HAP-1 (cell line): Measurements from ENCODE around the gene GID4.
"Not testable (repeated sequence)": the region's sequence is repeated elsewhere in the genome, so short reads cannot be mapped to it uniquely, and the experiment has no call there.

ENCODE experiments used
- DNase-seq, 2 experiments: peaks; one replicate each; pipeline ENCODE4 v3.0.0-alpha.2; 2016 to 2020; ENCODE audit warnings: low spot score in 2 of 2
- H3K27me3 ChIP-seq: fragments of 250-450 bp; sonication (Bioruptor Pico); 2 replicates; pipeline ENCODE4 v1.5.1; 2020; ENCODE audit warnings: low read depth, mild to moderate bottlenecking, moderate library complexity
- H3K36me3 ChIP-seq: fragments of 250-450 bp; sonication (Bioruptor Pico); replicated peaks from 2 replicates; pipeline ENCODE4 v1.5.1; 2020; ENCODE audit warnings: mild to moderate bottlenecking
- H3K4me1 ChIP-seq: fragments of 250-450 bp; sonication (Bioruptor Pico); 2 replicates; pipeline ENCODE4 v1.5.1; 2020; ENCODE audit warnings: mild to moderate bottlenecking
- H3K4me3 ChIP-seq: fragments of 250-450 bp; sonication (Bioruptor Pico); 2 replicates; pipeline ENCODE4 v1.5.1; 2020; ENCODE audit warnings: mild to moderate bottlenecking, moderate library complexity
- H3K9me3 ChIP-seq: fragments of 250-450 bp; sonication (Bioruptor Pico); 2 replicates; pipeline ENCODE4 v1.5.1; 2020; ENCODE audit warnings: mild to moderate bottlenecking, moderate library complexity
- in situ Hi-C: fragments of 300-500 bp; cut with MboI; formaldehyde crosslinking; loops from 3 replicates; pipeline ENCODE4 v1.14.3; 2020; ENCODE audit warnings: low sequenced_read_pairs, inconsistent platforms, mixed read lengths

GID4 gene

DNA sequence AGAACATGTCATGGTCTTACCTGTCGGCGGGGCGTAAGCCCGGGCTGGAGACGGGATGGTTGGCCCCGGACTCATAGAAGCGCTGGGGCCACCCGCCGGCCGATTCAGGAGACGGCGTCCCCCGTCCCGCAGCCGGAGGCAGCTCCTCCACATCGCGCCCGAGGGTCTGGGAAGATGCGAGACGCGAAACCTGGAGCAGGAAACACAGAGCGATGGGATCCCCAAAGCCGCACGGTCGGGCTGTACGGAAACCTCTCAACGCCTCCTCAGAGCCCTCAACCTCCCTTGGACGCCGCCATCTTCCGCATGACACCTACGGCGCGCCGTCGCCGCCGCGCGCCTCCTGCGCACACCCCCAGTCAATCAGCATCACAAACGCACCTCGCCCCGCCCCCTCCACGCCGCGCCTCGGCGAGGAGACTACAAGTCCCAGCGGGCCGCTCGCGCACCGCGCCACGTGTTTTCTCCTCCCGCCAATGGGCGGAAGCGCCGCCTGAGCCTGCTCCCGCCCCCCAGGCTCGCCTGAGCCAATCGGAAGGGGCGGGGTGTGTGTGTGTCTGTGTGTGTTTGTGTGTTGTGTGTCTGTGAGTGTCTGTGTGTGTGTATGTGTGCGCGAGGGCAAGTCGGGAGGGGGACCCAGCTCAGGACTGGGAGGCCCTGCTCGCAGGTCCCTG lies at the start of gene GID4, which contains the start of gene ATPAF2:
TSS of gene GID4 (plus strand) at position 548 of the 674 bp plus-strand sequence. CDS start at position 605, 57 bp downstream.
TSS of gene ATPAF2 (minus strand) at position 308 of the 674 bp plus-strand sequence. CDS start at position 153, 155 bp downstream.
- H3K4me3 ChIP-seq = peak within 1 kb of the TSS; percentile 78
- H3K36me3 ChIP-seq = no peaks in the 10 kb centered on the region
- in situ Hi-C loops = loop anchor here (10.0 kb wide), 2 partner anchors 214 to 364 kb away; no protein-coding TSS in a partner anchor
- peaks cover 15% of the 10 kb centered on the region for H3K4me1 ChIP-seq
- no peaks in the 10 kb centered on the region for H3K9me3 ChIP-seq
- peak; percentile 96 to 100 for DNase-seq
- H3K27me3 ChIP-seq = no peaks in the 10 kb centered on the region

DNA sequence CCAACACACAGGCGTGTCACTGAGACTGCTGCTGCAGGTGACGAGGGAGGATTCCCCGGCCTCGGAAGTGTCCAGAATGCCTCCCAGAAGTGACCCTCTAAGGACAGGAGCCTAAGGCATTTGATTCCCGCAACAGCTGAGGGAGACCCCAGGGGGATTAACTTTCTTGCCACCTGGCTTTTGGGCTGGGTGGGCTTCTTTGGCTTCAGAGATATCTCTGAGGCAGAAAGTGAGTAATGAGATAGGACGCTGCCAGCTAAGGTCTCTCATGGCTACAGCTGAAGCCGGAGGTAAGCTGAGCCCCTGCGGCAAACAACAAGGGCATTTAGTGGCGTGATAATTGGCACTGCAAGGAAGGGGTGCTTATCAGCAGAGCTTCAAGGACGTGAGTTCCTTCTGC lies 49.6 kb upstream of the GID4 start:
- H3K4me1 ChIP-seq = no peaks in the 10 kb centered on the region
- no peaks in the 10 kb centered on the region for H3K27me3 ChIP-seq
- no peak for DNase-seq
- no peaks in the 10 kb centered on the region for H3K36me3 ChIP-seq
- H3K9me3 ChIP-seq = no peaks in the 10 kb centered on the region
- in situ Hi-C loops = no loop called here
- H3K4me3 ChIP-seq = no peak overlapping the region

DNA sequence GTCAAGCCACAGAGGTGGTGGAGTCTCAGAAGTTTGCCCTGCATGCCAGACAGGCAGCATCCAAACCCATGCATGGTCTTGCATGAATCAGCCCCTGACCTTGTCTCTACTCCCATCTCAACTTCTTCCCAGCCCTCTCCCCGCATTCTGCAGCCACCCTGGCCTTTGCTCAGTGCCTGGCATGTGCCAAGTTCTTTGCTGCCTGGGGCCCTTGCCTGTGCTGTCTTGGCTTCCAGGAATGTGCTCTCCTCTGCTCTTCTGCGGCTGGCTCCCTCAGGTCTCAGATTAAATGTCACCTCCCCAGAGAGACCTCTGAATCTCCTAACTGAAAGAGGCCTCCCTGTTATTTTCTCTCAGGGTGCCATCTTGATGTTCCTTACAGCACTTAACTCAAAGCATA lies 48.9 kb upstream of the GID4 start:
- in situ Hi-C loops = no loop called here

DNA sequence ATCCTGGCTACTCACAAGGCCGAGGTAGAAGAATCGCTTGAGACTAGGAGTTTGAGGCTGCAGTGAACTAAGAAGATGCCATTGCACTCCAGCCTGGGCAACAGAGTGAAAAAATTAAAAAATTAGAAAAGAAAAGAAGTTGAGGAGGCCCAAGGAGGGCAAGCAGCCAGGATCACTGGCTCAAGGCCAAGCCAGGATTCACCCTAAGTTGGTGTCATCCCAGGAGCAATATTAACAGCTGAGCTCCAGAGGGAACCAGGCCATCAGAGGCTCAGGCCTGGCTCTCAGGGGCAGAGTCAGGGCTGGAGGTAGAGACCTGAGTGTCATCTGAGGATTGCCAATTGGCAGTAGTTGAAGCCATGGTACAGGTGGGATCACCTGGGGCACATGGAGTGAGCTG lies 45.8 kb upstream of the GID4 start:
- no peak for DNase-seq
- Histone ChIP-seq H3K36me3 (no peaks in the 10 kb centered on the region), H3K4me1 (no peaks in the 10 kb centered on the region), H3K27me3 (no peaks in the 10 kb centered on the region), H3K9me3 (no peaks in the 10 kb centered on the region), H3K4me3 (no peak overlapping the region)
- in situ Hi-C loops = no loop called here

More for the DNA sequence above, 48.9 kb upstream of the GID4 start:
- no peak overlapping the region for H3K4me3 ChIP-seq
- H3K9me3 ChIP-seq = no peaks in the 10 kb centered on the region
- DNase-seq = no peak
- no peaks in the 10 kb centered on the region for H3K36me3 ChIP-seq
- H3K27me3 ChIP-seq = no peaks in the 10 kb centered on the region
- H3K4me1 ChIP-seq = no peaks in the 10 kb centered on the region

DNA sequence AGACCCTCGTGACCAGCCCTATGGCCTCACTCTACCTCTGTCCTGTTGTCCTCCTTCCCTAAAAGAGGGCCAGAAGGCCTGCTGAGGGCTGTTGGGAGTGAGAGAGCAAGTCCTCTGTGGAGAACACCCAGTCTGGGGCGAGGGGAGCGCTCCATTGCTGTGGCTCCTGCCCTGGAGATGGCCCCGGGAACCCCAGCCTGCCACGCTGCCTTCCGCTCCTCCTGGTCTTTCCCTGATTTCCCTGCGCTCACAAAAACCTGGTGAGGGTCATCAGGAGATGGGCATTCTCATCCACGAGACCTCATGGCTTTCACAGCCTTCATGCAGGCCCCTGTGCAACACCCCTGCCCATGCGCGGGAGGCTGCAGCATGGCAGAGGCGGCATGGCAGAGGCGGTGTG lies 45.4 kb upstream of the GID4 start:
- Histone ChIP-seq H3K4me3 (no peak overlapping the region), H3K36me3 (no peaks in the 10 kb centered on the region), H3K4me1 (no peaks in the 10 kb centered on the region), H3K27me3 (no peaks in the 10 kb centered on the region), H3K9me3 (no peaks in the 10 kb centered on the region)
- in situ Hi-C loops = no loop called here
- DNase-seq = no peak

DNA sequence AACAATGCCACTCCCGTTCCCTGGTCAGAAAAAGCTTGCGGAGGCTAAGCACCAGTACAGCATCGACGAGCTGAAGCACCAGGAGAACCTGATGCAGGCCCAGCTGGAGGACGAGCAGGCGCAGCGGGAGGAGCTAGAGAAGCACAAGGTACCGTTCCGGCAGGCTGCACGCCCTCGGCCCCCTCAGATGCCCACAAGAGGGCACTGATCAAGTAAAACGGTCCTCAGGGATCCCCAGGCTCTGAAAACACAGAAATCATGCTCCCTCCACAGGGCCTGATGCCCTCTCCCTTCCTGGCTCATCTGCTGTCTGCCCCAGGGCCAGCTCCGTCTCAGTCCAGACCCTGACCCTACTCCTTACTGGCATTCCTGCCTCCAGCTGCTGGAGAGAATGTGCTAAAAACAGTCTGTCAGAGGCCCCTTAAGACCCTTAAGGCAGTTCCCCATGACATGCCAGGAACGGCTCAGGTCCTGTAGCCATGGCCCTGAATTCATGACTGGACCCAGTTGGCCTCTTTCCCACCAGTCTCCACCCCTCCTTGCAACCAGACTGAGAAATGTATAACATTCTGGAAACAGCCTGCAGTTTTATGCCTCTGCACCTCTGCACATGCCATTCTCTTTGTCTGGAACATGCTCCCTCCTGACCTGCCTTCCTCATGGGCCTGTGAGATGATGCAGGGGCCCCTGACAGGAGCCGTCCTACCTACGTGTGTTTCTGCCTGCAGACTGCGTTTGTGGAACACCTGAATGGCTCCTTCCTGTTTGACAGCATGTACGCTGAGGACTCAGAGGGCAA lies 44.7 kb upstream of the GID4 start:
- in situ Hi-C loops = no loop called here
- no peaks in the 10 kb centered on the region for H3K27me3 ChIP-seq
- H3K36me3 ChIP-seq = no peaks in the 10 kb centered on the region
- DNase-seq = peak in 1 of 2 experiments; percentile 57
- no peaks in the 10 kb centered on the region for H3K4me1 ChIP-seq
- H3K4me3 ChIP-seq = no peak overlapping the region
- no peaks in the 10 kb centered on the region for H3K9me3 ChIP-seq

DNA sequence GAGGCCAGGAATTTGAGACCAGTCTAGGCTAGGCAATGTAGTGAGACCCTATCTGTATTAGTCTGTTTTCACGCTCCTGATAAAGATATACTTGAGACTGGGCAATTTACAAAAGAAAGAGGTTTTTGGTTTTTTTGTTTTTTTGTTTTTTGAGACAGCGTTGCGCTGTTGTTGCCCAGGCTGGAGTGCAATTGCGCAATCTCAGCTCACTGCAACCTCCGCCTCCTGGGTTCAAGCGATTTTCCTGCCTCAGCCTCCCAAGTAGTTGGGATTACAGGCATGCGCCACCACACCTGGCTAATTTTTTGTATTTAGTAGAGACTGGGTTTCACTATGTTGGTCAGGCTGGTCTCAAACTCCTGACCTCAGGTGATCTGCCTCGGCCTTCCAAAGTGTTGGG lies 43.3 kb upstream of the GID4 start:
- in situ Hi-C loops, H3K4me3 ChIP-seq, H3K36me3 ChIP-seq, H3K9me3 ChIP-seq, H3K27me3 ChIP-seq, DNase-seq, H3K4me1 ChIP-seq: not testable (repeated sequence)

DNA sequence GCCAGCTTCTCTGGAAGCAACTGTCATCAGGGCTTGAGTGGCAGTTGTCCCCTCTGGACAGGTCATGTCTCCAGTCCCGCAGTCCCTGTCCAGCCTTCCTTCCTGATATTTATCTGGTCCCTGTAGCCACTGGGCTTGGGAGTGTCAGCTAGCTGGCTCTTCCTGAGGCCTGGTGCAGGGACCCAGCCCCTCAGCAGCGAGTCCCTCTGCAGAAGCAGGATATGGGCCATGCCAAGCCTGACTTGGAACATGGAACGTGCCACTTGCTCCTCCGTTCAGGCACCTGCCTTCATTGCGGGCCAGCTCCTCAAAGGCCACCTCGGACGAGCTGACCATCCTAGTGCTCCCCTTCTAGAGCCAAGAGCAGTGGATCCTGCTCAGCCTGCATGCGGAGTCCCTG lies 40.3 kb upstream of the GID4 start:
- no peak overlapping the region for H3K4me3 ChIP-seq
- no peaks in the 10 kb centered on the region for H3K36me3 ChIP-seq
- in situ Hi-C loops = no loop called here
- H3K4me1 ChIP-seq = no peaks in the 10 kb centered on the region
- DNase-seq = no peak
- no peaks in the 10 kb centered on the region for H3K9me3 ChIP-seq
- no peaks in the 10 kb centered on the region for H3K27me3 ChIP-seq

DNA sequence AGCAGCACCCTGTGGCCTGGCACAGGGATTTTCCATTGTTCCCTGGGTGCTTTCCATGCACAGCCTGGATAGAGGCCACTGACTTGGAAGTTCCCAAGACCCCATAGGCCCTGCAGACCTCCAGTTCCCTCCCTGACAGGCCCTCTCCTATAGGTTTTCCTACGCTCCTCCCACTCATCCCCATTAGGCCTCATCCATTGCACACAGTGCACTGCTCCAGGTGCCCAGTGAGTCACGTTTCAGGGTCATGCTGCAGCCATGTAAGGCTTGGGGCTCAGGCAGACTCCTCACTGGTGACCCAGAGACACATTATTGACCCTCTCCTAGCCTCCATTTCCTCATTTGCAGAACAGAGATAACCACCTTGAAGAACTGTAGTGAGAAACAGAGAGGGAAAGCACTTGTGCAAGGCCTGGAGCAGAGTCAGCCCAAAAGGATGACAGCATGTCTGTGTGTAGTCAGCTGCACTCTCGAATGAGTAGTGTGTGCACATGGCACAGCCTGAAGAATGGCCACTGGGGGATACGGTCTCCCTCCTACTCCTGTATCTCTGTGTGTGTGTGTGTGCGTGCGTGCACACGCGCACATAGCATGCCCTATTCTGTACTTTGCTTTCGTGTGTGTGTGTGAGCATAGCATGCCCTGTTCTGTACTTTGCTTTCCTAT lies 39.7 kb upstream of the GID4 start:
- Histone ChIP-seq H3K9me3 (no peaks in the 10 kb centered on the region), H3K4me1 (no peaks in the 10 kb centered on the region), H3K27me3 (no peaks in the 10 kb centered on the region), H3K4me3 (no peak overlapping the region), H3K36me3 (no peaks in the 10 kb centered on the region)
- in situ Hi-C loops = no loop called here
- DNase-seq = no peak

DNA sequence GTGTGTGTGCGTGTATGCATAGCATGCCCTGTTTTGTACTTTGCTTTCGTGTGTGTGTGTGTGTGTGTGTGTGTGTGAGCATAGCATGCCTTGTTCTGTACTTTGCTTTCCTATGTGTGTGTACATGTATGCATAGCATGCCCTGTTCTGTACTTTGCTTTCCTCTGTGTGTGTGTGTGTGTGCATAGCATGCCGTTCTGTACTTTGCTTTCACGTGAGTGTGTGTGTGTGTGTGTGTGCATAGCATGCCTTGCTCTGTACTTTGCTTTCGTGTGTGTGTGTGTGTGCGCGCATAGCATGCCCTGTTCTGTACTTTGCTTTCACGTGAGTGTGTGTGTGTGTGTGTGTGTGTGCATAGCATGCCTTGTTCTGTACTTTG lies 39.2 kb upstream of the GID4 start:
- H3K4me3 ChIP-seq = no peak overlapping the region
- H3K4me1 ChIP-seq = no peaks in the 10 kb centered on the region
- no peak for DNase-seq
- H3K27me3 ChIP-seq = no peaks in the 10 kb centered on the region
- no peaks in the 10 kb centered on the region for H3K36me3 ChIP-seq
- H3K9me3 ChIP-seq = no peaks in the 10 kb centered on the region
- in situ Hi-C loops = no loop called here

DNA sequence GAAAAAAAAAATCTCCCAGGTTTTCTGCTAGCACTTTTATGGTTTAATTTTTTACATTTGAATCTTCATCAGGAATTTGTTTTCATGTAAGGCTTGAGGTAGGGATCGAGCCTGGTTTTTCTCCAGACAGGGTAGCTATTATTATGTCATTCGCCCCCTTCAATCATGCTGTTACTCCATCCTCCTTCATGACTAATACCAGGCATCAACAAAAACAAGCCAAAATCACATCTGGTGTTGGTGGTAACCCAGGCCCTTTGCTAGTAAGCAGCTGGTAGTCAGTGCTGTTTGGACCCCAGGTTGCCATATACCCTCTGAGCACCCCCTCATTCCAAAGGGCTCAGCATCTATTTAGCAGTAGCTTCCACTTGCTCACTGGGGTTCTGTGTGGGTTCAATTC lies 37.0 kb upstream of the GID4 start:
- Histone ChIP-seq H3K4me3 (no peak overlapping the region), H3K36me3 (no peaks in the 10 kb centered on the region), H3K27me3 (no peaks in the 10 kb centered on the region), H3K9me3 (no peaks in the 10 kb centered on the region), H3K4me1 (no peaks in the 10 kb centered on the region)
- DNase-seq = no peak
- in situ Hi-C loops = no loop called here

DNA sequence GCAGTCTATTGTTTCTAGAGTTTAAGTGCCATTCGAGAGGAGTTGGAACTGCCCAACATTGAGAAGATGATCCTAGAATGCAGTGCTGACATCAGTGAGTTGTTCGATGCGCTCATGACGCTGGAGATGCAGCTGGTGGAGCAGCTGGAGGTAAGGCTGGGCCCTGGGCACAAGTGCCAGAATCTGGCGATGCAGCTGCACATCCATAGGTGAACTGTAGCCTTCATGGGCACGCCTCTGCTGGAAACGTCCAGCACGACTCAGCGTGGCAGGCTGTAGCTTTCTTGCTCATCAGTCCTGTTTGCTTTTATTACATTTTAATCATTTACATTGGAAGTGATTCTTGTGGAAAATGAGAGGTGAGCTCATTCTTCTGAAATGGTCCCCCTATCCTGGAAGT lies 34.9 kb upstream of the GID4 start:
- no peak overlapping the region for H3K4me3 ChIP-seq
- no peaks in the 10 kb centered on the region for H3K27me3 ChIP-seq
- no peaks in the 10 kb centered on the region for H3K4me1 ChIP-seq
- no peak for DNase-seq
- in situ Hi-C loops = no loop called here
- no peaks in the 10 kb centered on the region for H3K9me3 ChIP-seq
- no peaks in the 10 kb centered on the region for H3K36me3 ChIP-seq

DNA sequence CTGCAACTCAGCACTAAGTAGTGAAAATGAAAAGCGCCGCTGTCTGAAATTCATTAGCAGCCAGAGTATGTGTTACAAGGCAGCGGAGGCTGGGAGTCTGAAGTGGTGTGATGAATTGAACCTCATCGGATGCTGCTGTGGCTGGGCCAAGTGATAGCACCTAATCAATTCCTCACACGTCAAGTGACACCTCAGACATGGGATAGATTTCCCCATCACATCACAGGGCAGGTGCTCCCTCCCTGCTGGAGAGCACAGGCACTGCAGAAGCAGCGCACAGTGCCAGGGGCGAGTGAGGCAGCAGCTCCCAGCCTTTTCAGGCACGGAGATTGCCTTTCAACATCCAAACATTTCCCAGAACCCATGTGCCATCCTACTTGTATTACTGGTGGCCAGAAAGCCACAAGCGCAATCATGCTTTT lies 34.3 kb upstream of the GID4 start:
- DNase-seq = no peak
- Histone ChIP-seq H3K4me1 (no peaks in the 10 kb centered on the region), H3K9me3 (no peaks in the 10 kb centered on the region), H3K4me3 (no peak overlapping the region), H3K27me3 (no peaks in the 10 kb centered on the region), H3K36me3 (no peaks in the 10 kb centered on the region)
- in situ Hi-C loops = no loop called here

DNA sequence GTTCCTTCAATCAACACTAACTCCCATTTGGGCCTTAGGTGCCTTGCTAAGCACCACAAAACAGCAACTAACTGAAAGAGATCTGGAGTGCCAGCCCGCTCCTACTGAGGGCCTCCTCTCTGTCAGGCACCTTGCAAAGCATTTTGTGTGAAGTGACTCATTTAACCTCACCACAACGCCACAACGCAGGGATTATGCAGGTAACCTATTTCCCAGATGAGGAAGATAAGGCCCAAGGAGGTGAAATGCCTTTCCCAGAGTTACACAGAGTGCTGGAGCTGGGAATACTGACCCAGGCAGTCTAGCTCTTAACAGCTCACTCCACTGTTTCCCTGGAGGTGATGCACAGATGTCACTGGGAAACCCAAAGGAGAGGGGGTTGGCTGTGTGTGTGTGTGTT lies 33.7 kb upstream of the GID4 start:
- Histone ChIP-seq H3K9me3 (no peaks in the 10 kb centered on the region), H3K36me3 (no peaks in the 10 kb centered on the region), H3K4me1 (no peaks in the 10 kb centered on the region), H3K4me3 (no peak overlapping the region), H3K27me3 (no peaks in the 10 kb centered on the region)
- in situ Hi-C loops = no loop called here
- no peak for DNase-seq
